Measurements from ENCODE around the gene GRIK3. TPM values are rescaled to one million over a fixed set of nuclear protein-coding genes. Genes with fewer than 3 reads are reported as not detected.

GRIK3 gene
- total RNA-seq, 1 experiment from 2014 or later = 5.5 TPM

GRCh38 chr1:36821386-36821785 lies 212.9 kb downstream of the GRIK3 start (continued):
- TF ChIP-seq ZNF425 (CRISPR knock-in tag; conservative IDR thresholded peaks at IDR 0.05) = no peak

GRCh38 chr1:36818771-36819170 lies 215.5 kb downstream of the GRIK3 start:
- DNase-seq (ENCODE audit: low spot score) (no peak), ATAC-seq (no peak)
- no peaks in the 10 kb centered on the region for H3K36me3 Mint-ChIP-seq
- no peaks in the 10 kb centered on the region; the same call in 1 of the 2 replicates for H3K27me3 Mint-ChIP-seq (ENCODE audit: low read depth)
- H3K9me3 Mint-ChIP-seq = no peaks in the 10 kb centered on the region
- no peak overlapping the region for H3K4me3 Mint-ChIP-seq
- TF ChIP-seq GABPB1 (CRISPR knock-in tag; IDR thresholded peaks at IDR 0.05) (no peak), MAX (CRISPR knock-in tag; IDR thresholded peaks at IDR 0.05) (no peak), GTF2I (CRISPR knock-in tag; conservative IDR thresholded peaks at IDR 0.05) (no peak)
- peaks cover 8% of the 10 kb centered on the region for H3K4me1 Mint-ChIP-seq
- ChIA-PET CTCF (interaction anchor here (1.3 kb wide), 1 partner anchor 45 kb away, joined by 3 read pairs; no protein-coding TSS in a partner anchor), POLR2A (no interaction called here)
- H3K27ac Mint-ChIP-seq = no peak overlapping the region

- TF ChIP-seq ZNF138 (CRISPR knock-in tag; conservative IDR thresholded peaks at IDR 0.05) (no peak), E2F4 (CRISPR knock-in tag; IDR thresholded peaks at IDR 0.05; ENCODE audit: borderline replicate concordance, low read depth) (no peak)
- ATAC-seq = no peak
- Mint-ChIP-seq H3K4me1 (peaks cover 4% of the 10 kb centered on the region; the same call in 1 of the 2 replicates), H3K27me3 (ENCODE audit: low read depth) (no peaks in the 10 kb centered on the region; the same call in 1 of the 2 replicates), H3K9me3 (no peaks in the 10 kb centered on the region), H3K36me3 (no peaks in the 10 kb centered on the region), H3K4me3 (no peak overlapping the region), H3K27ac (no peak overlapping the region)
- ChIA-PET CTCF (interaction anchor here (1.3 kb wide), 1 partner anchor 48 kb away, joined by 5 read pairs; no protein-coding TSS in a partner anchor), POLR2A (no interaction called here)
- DNase-seq (ENCODE audit: low spot score) = no peak
Measured at GRCh38 chr1:36816348-36816747, 218.0 kb downstream of the GRIK3 start.

GRCh38 chr1:36814774-36815173 lies 219.5 kb downstream of the GRIK3 start:
- Mint-ChIP-seq H3K9me3 (no peaks in the 10 kb centered on the region), H3K4me3 (no peak overlapping the region), H3K4me1 (peaks cover 4% of the 10 kb centered on the region; the same call in 1 of the 2 replicates), H3K27ac (no peak overlapping the region), H3K36me3 (no peaks in the 10 kb centered on the region), H3K27me3 (ENCODE audit: low read depth) (no peaks in the 10 kb centered on the region; the same call in 1 of the 2 replicates)
- ChIA-PET POLR2A (no interaction called here), CTCF (interaction anchor here (1.3 kb wide), 1 partner anchor 49 kb away, joined by 5 read pairs; no protein-coding TSS in a partner anchor)
- ATAC-seq = no peak
- DNase-seq (ENCODE audit: low spot score) = no peak
- TF ChIP-seq RELA (CRISPR knock-in tag; IDR thresholded peaks at IDR 0.05; ENCODE audit: borderline replicate concordance) = no peak
- TF ChIP-seq ATF1 (CRISPR knock-in tag; IDR thresholded peaks at IDR 0.05) = no peak
- no peak for TF ChIP-seq USF2 (CRISPR knock-in tag; IDR thresholded peaks at IDR 0.05)
- TF ChIP-seq ATF6 (CRISPR knock-in tag; IDR thresholded peaks at IDR 0.05) = no peak
- no peak for TF ChIP-seq GABPB1 (CRISPR knock-in tag; IDR thresholded peaks at IDR 0.05)
- TF ChIP-seq SMAD3 (CRISPR knock-in tag; IDR thresholded peaks at IDR 0.05; ENCODE audit: borderline replicate concordance) = no peak
- TF ChIP-seq ZNF232 (CRISPR knock-in tag; IDR thresholded peaks at IDR 0.05) = no peak
- no peak for TF ChIP-seq PRRX2 (CRISPR knock-in tag; IDR thresholded peaks at IDR 0.05)
- no peak for TF ChIP-seq ZMAT4 (CRISPR knock-in tag; IDR thresholded peaks at IDR 0.05)
- TF ChIP-seq NFE2L1 (CRISPR knock-in tag; IDR thresholded peaks at IDR 0.05) = no peak
- no peak for TF ChIP-seq CREM (CRISPR knock-in tag; IDR thresholded peaks at IDR 0.05)
- TF ChIP-seq STAT6 (CRISPR knock-in tag; conservative IDR thresholded peaks at IDR 0.05; ENCODE audit: low read depth) = no peak
- no peak for TF ChIP-seq ATF2 (CRISPR knock-in tag; IDR thresholded peaks at IDR 0.05; ENCODE audit: borderline replicate concordance, low read depth)

Measured in WTC11 (cell line).